HG02970 (cell line): ENCODE results near the gene SPTLC1.

Experiments
- ATAC-seq: cut with Tn5 transposase; IDR thresholded peaks from one replicate; pipeline ENCODE4 v1.9.1; 2021; ENCODE audit warnings: mild to moderate bottlenecking, moderate library complexity, moderate number of reproducible peaks; ENCODE audit not compliant: unreplicated experiment, low FRiP score

The SPTLC1 gene

GRCh38 chr9:91994422-91994821 is 120.8 kb downstream of the SPTLC1 start:
- ATAC-seq, result no peak

- no peak for ATAC-seq
Measured at GRCh38 chr9:91992461-91993041, 122.7 kb downstream of the SPTLC1 start.

- no peak for ATAC-seq
Measured at GRCh38 chr9:91991721-91992341, 123.4 kb downstream of the SPTLC1 start.

GRCh38 chr9:91986248-91986647 is 129.0 kb downstream of the SPTLC1 start:
- no peak for ATAC-seq

- no peak for ATAC-seq
Measured at GRCh38 chr9:91985692-91986091, 129.5 kb downstream of the SPTLC1 start.
